ENCODE data around the gene DIP2A.

DIP2A gene, protein sequence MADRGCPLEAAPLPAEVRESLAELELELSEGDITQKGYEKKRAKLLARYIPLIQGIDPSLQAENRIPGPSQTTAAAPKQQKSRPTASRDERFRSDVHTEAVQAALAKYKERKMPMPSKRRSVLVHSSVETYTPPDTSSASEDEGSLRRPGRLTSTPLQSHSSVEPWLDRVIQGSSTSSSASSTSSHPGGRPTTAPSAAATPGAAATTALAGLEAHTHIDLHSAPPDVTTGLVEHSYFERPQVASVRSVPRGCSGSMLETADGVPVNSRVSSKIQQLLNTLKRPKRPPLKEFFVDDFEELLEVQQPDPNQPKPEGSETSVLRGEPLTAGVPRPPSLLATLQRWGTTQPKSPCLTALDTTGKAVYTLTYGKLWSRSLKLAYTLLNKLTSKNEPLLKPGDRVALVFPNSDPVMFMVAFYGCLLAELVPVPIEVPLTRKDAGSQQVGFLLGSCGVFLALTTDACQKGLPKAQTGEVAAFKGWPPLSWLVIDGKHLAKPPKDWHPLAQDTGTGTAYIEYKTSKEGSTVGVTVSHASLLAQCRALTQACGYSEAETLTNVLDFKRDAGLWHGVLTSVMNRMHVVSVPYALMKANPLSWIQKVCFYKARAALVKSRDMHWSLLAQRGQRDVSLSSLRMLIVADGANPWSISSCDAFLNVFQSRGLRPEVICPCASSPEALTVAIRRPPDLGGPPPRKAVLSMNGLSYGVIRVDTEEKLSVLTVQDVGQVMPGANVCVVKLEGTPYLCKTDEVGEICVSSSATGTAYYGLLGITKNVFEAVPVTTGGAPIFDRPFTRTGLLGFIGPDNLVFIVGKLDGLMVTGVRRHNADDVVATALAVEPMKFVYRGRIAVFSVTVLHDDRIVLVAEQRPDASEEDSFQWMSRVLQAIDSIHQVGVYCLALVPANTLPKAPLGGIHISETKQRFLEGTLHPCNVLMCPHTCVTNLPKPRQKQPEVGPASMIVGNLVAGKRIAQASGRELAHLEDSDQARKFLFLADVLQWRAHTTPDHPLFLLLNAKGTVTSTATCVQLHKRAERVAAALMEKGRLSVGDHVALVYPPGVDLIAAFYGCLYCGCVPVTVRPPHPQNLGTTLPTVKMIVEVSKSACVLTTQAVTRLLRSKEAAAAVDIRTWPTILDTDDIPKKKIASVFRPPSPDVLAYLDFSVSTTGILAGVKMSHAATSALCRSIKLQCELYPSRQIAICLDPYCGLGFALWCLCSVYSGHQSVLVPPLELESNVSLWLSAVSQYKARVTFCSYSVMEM (N-terminal part only)

DNA sequence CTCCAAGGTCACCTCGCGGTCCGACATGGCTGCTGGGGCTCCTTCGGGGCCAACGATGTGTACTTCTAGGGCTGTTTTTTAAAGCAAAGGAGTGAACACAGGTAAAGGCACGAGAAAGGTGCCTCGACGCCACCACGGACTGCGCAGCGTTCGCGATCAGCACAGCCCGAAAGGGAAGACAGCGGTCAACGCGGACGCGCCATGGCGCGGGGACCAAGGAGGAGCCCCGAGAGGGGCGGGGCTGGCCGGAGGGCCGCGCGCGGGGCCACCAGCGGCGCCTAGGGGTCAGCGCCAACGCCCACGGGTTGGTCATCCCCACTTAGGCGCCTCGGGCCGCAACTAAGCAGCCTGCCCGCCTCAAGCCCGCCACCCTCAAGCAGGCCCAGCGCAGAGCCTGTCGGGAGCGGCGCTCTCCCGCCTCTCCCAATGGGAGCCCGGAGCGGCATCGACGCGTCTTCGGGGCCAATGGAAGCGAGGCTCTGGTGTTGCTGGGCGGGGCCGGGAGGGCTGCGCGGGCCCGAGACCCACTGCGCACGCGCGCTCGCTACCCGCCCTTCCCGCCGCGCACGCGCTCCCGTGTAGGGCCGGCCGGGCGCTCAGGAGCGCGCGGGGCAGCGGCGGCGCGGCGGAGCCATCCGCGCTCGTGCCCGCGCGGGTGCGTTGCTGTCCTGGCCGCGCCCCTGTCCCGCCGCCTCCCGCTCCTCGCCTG, at the start of gene DIP2A:
TSS of gene DIP2A (plus strand) at position 577 of the 709 bp plus-strand sequence. CDS start 241 bp downstream, outside the sequence.
- DNase-seq (ENCODE audit: low read depth), result peak; percentile 99
- TF ChIP-seq CTCF (IDR thresholded peaks at IDR 0.05; ENCODE audit: low read depth, low read length), result no peak
- TF ChIP-seq MAX (IDR thresholded peaks at IDR 0.05; ENCODE audit: low read depth, low read length), result peak; percentile 71; the same call in 1 of the 2 replicates
- TF ChIP-seq MYC (IDR thresholded peaks at IDR 0.05; ENCODE audit: low read depth, low read length), result peak; percentile 39
- peak; percentile 89 for TF ChIP-seq POLR2A (IDR thresholded peaks at IDR 0.05; ENCODE audit: extremely low read depth, insufficient read length)
- H3K4me3 ChIP-seq (ENCODE audit: low read depth, low read length), result peak within 1 kb of the TSS; percentile 67

- H3K4me3 ChIP-seq (ENCODE audit: low read depth, low read length), result no peak overlapping the region
These were observed 48.9 kb upstream of the DIP2A start for GRCh38 chr21:46409641-46410406.

GRCh38 chr21:46410516-46410915, 48.2 kb upstream of the DIP2A start:
- H3K4me3 ChIP-seq (ENCODE audit: low read depth, low read length), result no peak overlapping the region
- no peak for TF ChIP-seq CTCF (IDR thresholded peaks at IDR 0.05; ENCODE audit: low read depth, low read length)
- TF ChIP-seq MYC (IDR thresholded peaks at IDR 0.05; ENCODE audit: low read depth, low read length), result no peak
- no peak for DNase-seq (ENCODE audit: low read depth)

More at GRCh38 chr21:46409641-46410406, 48.9 kb upstream of the DIP2A start:
- TF ChIP-seq MAX (IDR thresholded peaks at IDR 0.05; ENCODE audit: low read depth, low read length), result no peak
- TF ChIP-seq CTCF (IDR thresholded peaks at IDR 0.05; ENCODE audit: low read depth, low read length), result no peak
- no peak for TF ChIP-seq MYC (IDR thresholded peaks at IDR 0.05; ENCODE audit: low read depth, low read length)
- no peak for TF ChIP-seq POLR2A (IDR thresholded peaks at IDR 0.05; ENCODE audit: extremely low read depth, insufficient read length)
- DNase-seq (ENCODE audit: low read depth), result no peak

GRCh38 chr21:46411236-46411635, 47.5 kb upstream of the DIP2A start:
- TF ChIP-seq MYC (IDR thresholded peaks at IDR 0.05; ENCODE audit: low read depth, low read length) (no peak), CTCF (IDR thresholded peaks at IDR 0.05; ENCODE audit: low read depth, low read length) (no peak), POLR2A (IDR thresholded peaks at IDR 0.05; ENCODE audit: extremely low read depth, insufficient read length) (no peak), MAX (IDR thresholded peaks at IDR 0.05; ENCODE audit: low read depth, low read length) (no peak)
- H3K4me3 ChIP-seq (ENCODE audit: low read depth, low read length), result no peak overlapping the region
- no peak for DNase-seq (ENCODE audit: low read depth)

Measured in NB4 (cell line).